Body of pancreas (tissue), 4 donors: ENCODE data around the gene SPACA6. TPM values are rescaled to one million over a fixed set of nuclear protein-coding genes. Genes with fewer than 3 reads are reported as not detected.

Experiments
- ATAC-seq: fragments of 150-250 bp; one replicate; pipeline ENCODE4 v1.9.1; 2016
- DNase-seq, 4 donors: peaks; one replicate each; pipeline ENCODE4 v3.0.0-alpha.2; 2019
- H3K27ac ChIP-seq, 4 donors: fragments of 200-600 bp; sonication (generic); 1 replicate in 3 of 4; 2 replicates in 1 of 4; pipeline versions ENCODE4 v1.5.1 to v1.6.1; 2016 to 2019; ENCODE audit warnings: mild to moderate bottlenecking in 1 of 4, mixed read lengths in 1 of 4, moderate library complexity in 1 of 4
- H3K27me3 ChIP-seq, 2 donors: fragments of 200-600 bp; sonication (generic); one replicate each; pipeline ENCODE4 v1.6.0; 2016; ENCODE audit warnings: mild to moderate bottlenecking in 1 of 2
- H3K36me3 ChIP-seq, 2 donors: fragments of 200-600 bp; sonication (generic); replicated peaks in 1 of 2; 2 replicates each; pipeline ENCODE4 v1.5.1; 2016; ENCODE audit warnings: low read depth in 2 of 2; ENCODE audit not compliant: insufficient read depth in 1 of 2
- H3K4me1 ChIP-seq: fragments of 200-600 bp; sonication (generic); one replicate; pipeline ENCODE4 v1.6.0; 2016
- H3K4me3 ChIP-seq, 2 donors: fragments of 200-600 bp; sonication (generic); 1 replicate in 1 of 2; 2 replicates in 1 of 2; pipeline ENCODE4 v1.5.1; 2016 to 2019
- H3K9me3 ChIP-seq, 3 donors: fragments of 200-600 bp; sonication (generic); 1 replicate in 2 of 3; 2 replicates in 1 of 3; pipeline ENCODE4 v1.5.1; 2016
- CTCF ChIP-seq, 7 experiments: fragments of 450-650 bp in 4 of 7; fragments of 200-600 bp in 3 of 7; sonication (generic) in 3 of 7; IDR thresholded peaks; one replicate each; pipeline ENCODE4 v1.5.1; 2016 to 2019; ENCODE audit warnings: antibody characterized with exemption in 7 of 7
- POLR2A ChIP-seq, 3 donors: fragments of 450-650 bp; IDR thresholded peaks; one replicate each; pipeline ENCODE4 v1.6.1; 2016; ENCODE audit warnings: antibody characterized with exemption in 3 of 3, mild to moderate bottlenecking in 2 of 3
- WGBS, 2 donors: methylation state at CpG; one replicate each; pipeline ENCODE4 v1.1.5; 2017; 5-methylcytosine and 5-hydroxymethylcytosine counted together
- intact Hi-C: fragments of 100-400 bp; cut with DNase I; formaldehyde crosslinking; loops from one replicate; pipeline ENCODE4 v1.15.1; 2023
- total RNA-seq, 2 donors: library from RNA; depleted of rRNA; stranded (reverse); fragments of >200 nt; gene quantifications; one replicate each; pipeline ENCODE4 v1.1.0, GENCODE V29; 2016

SPACA6 gene
- total RNA-seq, 2 donors from 2014 or later = 7.9 to 16.3 TPM

- TF ChIP-seq POLR2A (IDR thresholded peaks at IDR 0.05) = no peak
- TF ChIP-seq CTCF (IDR thresholded peaks at IDR 0.05) = no peak
- Histone ChIP-seq H3K9me3 (no peaks in the 10 kb centered on the region), H3K36me3 (no peaks in the 10 kb centered on the region), H3K4me1 (peaks cover 15% of the 10 kb centered on the region), H3K27ac (no peak overlapping the region), H3K4me3 (no peak overlapping the region), H3K27me3 (no peaks in the 10 kb centered on the region)
- 78 to 81% methylated on average over 4 of the region's 4 CpGs for WGBS, 2 donors
- no peak for DNase-seq
- ATAC-seq = no peak
- intact Hi-C loops = no loop called here
Measured at GRCh38 chr19:51708811-51709210, 15.7 kb downstream of the SPACA6 start.

GRCh38 chr19:51709575-51709974 lies 16.4 kb downstream of the SPACA6 start:
- DNase-seq (no peak), ATAC-seq (no peak)
- Histone ChIP-seq H3K9me3 (no peaks in the 10 kb centered on the region), H3K27ac (no peak overlapping the region), H3K4me3 (no peak overlapping the region), H3K4me1 (peaks cover 12% of the 10 kb centered on the region), H3K27me3 (no peaks in the 10 kb centered on the region), H3K36me3 (no peaks in the 10 kb centered on the region)
- TF ChIP-seq POLR2A (IDR thresholded peaks at IDR 0.05) = no peak
- TF ChIP-seq CTCF (IDR thresholded peaks at IDR 0.05) = no peak
- intact Hi-C loops = no loop called here
- WGBS, 2 donors = 69 to 78% methylated on average over 6 of the region's 6 CpGs

- ATAC-seq (no peak), DNase-seq (no peak)
- no peaks in the 10 kb centered on the region for H3K36me3 ChIP-seq
- H3K9me3 ChIP-seq = no peaks in the 10 kb centered on the region
- H3K27me3 ChIP-seq = no peaks in the 10 kb centered on the region
- intact Hi-C loops = no loop called here
- no peak overlapping the region for H3K27ac ChIP-seq
- H3K4me1 ChIP-seq = peaks cover 7% of the 10 kb centered on the region
- H3K4me3 ChIP-seq = no peak overlapping the region
- TF ChIP-seq CTCF (IDR thresholded peaks at IDR 0.05) (no peak), POLR2A (IDR thresholded peaks at IDR 0.05) (no peak)
- WGBS, 2 donors = 39 to 60% methylated on average over 2 of the region's 2 CpGs
Measured at GRCh38 chr19:51710163-51710562, 17.0 kb downstream of the SPACA6 start.

- no peak for DNase-seq
- intact Hi-C loops = no loop called here
- H3K36me3 ChIP-seq = no peaks in the 10 kb centered on the region
- no peaks in the 10 kb centered on the region for H3K27me3 ChIP-seq
- H3K9me3 ChIP-seq = no peaks in the 10 kb centered on the region
- no peak for ATAC-seq
- WGBS, 2 donors = 65 to 82% methylated on average over 1 of the region's 1 CpG
- no peak overlapping the region for H3K27ac ChIP-seq
- no peak for TF ChIP-seq CTCF (IDR thresholded peaks at IDR 0.05)
- no peak for TF ChIP-seq POLR2A (IDR thresholded peaks at IDR 0.05)
- H3K4me1 ChIP-seq = no peaks in the 10 kb centered on the region
- no peak overlapping the region for H3K4me3 ChIP-seq
Measured at GRCh38 chr19:51711702-51712101, 18.6 kb downstream of the SPACA6 start.

- 29 to 37% methylated on average over 9 of the region's 9 CpGs for WGBS, 2 donors
- no peaks in the 10 kb centered on the region for H3K9me3 ChIP-seq
- H3K4me1 ChIP-seq = no peaks in the 10 kb centered on the region
- H3K36me3 ChIP-seq = no peaks in the 10 kb centered on the region
- intact Hi-C loops = no loop called here
- DNase-seq = peak in 2 of 4 donors; percentile 27 to 34
- H3K27me3 ChIP-seq = no peaks in the 10 kb centered on the region
- no peak overlapping the region for H3K4me3 ChIP-seq
- ATAC-seq = no peak
- TF ChIP-seq CTCF (IDR thresholded peaks at IDR 0.05) (peak; percentile 10 to 40 (median 30)), POLR2A (IDR thresholded peaks at IDR 0.05) (no peak)
- no peak overlapping the region for H3K27ac ChIP-seq
Measured at GRCh38 chr19:51712461-51713081, 19.4 kb downstream of the SPACA6 start.
